RCC 7860 (cell line): ENCODE data around the gene SMTN.
"Not testable (repeated sequence)": the region's sequence is repeated elsewhere in the genome, so short reads cannot be mapped to it uniquely, and the experiment has no call there.

ENCODE experiments used
- DNase-seq: peaks from one replicate; pipeline ENCODE4 v3.0.0-alpha.2; 2015; ENCODE audit warnings: low spot score
- FAIRE-seq: peaks from 2 replicates; lab custom pipeline; 2012; peaks lifted over from hg19 to GRCh38; lab: Jason Lieb, UNC

Gene SMTN

DNA sequence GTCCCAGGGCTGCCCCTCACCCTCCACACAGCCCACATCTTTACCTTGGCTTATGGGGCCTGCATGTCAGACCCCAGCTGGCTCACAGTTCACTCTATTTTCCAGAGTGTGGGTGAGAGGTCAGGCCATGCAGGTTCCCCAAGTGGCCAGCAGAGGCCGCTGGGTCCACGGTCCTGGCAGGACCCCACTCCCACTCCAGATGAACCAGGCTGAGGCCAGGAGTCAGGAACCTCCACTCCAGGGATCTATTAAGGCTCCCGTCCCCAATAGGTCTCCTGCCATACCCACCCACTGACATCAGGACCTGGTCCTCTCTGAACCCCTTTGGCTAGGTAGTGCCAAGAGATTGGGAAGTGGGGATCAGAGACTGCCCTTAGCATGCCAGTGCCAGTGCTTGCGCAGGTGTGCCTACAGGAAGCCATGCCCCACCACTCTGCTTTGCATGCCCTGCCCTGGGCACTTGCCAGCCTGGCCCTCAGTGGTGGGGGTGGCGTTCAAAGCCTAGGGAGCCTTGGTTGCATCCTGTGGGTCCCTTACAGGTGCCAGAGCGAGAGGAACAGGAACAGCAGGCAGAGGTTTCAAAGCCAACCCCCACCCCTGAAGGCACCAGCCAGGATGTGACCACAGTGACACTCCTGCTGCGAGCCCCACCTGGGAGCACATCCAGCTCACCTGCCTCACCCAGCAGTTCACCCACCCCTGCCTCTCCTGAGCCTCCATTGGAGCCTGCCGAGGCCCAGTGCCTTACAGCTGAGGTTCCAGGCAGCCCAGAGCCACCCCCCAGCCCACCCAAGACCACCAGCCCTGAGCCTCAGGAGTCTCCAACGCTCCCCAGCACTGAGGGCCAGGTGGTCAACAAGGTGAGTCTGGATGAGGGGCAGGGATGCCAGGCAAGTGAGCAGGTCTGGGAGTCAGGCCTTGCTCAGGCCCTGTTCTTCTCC is 8.3 kb downstream of the SMTN start:
- DNase-seq (no peak), FAIRE-seq (no peak)

GRCh38 chr22:31090217-31091085 is 9.3 kb downstream of the SMTN start:
- DNase-seq (no peak), FAIRE-seq (no peak)

DNA sequence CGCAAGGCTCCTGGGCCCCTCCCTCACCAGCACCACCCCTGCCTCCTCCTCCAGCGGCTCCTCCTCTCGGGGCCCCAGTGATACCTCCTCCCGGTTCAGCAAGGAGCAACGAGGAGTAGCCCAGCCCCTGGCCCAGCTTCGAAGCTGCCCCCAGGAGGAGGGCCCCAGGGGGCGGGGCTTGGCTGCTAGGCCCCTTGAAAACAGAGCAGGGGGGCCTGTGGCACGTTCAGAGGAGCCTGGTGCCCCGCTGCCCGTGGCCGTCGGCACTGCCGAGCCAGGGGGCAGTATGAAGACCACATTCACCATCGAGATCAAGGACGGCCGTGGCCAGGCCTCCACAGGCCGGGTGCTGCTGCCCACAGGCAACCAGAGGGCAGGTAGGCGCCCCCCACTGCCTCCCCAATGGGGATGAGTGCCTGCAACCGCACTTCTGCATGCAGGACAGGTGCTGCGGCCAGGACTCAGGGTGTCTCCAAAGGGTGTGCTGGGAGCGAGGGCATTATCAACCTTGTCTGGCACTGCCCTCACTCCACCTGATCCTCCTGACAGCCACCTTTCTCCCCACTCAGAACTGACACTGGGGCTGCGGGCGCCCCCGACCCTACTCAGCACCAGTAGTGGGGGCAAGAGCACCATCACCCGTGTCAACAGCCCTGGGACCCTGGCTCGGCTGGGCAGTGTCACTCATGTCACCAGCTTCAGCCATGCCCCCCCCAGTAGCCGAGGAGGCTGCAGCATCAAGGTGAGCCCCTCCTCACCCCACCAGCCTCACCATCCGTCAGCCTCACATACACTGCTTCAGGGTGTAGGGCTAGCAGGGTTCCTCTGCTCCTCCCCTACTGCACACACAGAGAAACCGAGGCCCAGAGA is 10.2 kb downstream of the SMTN start:
- DNase-seq (no peak), FAIRE-seq (no peak)

- FAIRE-seq (no peak), DNase-seq (no peak)
Observed at GRCh38 chr22:31092161-31092560, 11.0 kb downstream of the SMTN start.

GRCh38 chr22:31093086-31093850 is 12.2 kb downstream of the SMTN start:
- DNase-seq (no peak), FAIRE-seq (no peak)

- no peak for DNase-seq
- FAIRE-seq, result no peak
Observed at GRCh38 chr22:31094021-31094551, 13.0 kb downstream of the SMTN start.

DNA sequence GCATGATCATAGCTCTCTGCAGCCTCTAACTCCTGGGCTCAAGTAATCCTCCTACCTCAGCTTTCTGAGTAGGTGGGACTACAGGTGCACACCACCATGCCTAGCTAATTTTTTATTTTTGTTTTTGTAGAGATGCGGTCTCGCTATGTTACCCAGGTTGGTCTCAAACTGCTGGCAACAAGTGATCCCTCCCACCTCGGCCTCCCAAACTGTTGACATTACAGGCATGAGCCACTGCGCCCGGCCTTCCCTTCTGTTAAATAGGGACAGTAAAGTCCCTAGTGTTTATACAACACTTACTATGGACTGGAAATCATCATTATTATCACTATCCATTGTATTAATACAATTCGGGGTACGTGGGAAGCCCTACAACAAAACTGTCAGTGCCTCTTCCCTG is 13.6 kb downstream of the SMTN start:
- FAIRE-seq, result no peak
- no peak for DNase-seq

DNA sequence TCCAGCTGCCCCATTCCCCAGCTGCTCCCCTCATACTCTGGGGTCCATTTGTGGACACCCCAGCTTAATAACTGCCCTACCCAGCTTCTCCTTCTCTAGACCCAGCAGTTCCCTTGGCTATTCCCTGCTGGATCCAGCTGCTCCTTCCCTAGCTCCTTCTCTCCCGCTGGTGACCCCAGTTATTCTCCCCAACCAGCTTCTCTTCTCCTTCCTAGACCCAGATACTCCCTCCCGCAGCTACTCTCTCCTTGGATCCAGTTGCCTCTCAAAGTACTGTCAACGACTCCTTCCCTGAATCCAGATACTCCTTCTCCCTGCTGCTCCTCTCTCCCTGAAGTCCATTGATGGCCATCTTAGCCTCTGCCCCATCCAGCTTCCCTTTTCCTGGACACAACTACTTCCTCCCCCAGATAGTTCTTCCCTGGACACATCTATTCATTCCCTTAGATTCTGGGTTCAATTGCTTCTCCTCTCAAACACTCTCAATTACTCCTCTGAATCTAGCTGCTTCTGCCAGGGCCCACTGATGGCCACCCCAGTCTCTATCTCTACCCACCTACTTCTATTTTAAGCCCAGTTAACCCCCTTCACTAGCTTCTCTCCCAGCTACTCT is 14.6 kb downstream of the SMTN start:
- FAIRE-seq (no peak), DNase-seq (no peak)

DNA sequence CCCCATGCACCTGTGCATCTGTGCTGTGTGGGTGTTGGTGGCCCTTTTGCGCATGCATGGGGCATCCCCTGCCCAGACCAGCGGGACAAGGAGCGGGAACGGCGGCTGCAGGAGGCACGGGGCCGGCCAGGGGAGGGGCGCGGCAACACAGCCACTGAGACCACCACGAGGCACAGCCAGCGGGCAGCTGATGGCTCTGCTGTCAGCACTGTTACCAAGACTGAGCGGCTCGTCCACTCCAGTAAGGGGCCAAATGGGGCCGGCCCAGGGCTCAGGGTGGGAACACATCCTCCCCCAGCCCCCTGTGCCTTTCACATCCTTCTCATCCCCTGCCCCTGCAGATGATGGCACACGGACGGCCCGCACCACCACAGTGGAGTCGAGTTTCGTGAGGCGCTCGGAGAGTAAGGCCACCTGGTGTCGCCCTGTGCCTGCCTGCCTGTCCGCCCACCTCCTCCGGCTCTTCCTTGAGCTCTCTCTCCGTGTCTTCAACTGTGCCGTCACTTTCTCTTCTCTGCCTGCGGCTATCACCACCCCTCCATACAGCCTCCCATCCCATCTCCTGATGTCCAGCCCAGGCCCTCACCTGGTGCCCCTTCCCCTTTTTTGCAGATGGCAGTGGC is 15.7 kb downstream of the SMTN start:
- FAIRE-seq (no peak), DNase-seq (no peak)

DNA sequence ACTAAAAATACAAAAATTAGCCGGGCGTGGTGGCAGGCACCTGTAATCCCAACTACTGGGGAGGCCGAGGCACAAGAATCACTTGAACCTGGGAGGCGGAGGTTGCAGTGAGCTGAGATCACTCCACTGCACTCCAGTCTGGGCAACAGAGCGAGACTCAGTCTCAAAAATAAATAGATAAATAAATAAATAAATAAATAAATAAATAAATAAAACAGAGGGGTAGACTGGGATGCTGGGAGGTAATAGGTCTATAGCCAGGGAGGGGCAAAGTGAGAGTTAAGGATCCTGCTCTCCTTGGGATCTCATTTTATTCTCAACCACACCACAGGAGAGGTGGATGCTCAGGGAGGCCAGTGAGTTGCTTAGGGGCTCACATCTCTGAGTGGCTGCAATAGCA is 16.4 kb downstream of the SMTN start:
- not testable (repeated sequence) for FAIRE-seq, DNase-seq

DNA sequence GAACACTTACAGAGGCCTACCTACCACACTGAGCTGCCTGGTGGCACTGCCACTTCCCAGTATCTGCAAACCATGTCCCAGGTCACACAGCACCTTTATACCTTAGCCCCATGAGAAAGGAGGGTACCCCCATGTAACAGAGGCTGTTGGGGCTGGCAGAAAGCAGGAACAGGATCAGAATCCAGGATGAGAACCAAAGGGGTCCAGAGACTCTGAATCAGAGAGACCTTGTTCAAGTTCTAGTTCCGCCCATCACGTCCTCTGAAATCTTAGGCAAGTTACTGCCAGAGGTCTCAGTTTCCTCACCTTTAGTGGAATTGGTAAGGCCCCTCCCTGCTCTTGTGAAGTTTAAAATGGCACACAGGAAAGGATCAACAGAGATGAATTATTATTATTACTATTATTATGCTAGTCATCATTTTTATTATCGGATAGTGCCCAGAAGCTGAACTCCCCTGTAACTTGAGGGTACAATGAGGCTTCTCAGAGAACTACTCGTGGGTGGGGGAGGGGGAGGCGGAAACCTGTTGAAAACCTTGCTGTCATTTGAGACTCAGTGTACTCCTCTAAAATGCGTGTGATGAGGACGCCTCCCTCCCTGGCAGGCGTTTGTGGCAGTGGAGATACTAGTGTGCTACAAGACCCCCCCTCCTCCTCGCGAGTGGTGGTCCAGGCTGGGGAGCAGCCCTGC is 17.0 kb downstream of the SMTN start:
- FAIRE-seq (no peak), DNase-seq (no peak)

- no peak for FAIRE-seq
- no peak for DNase-seq
Observed at GRCh38 chr22:31098632-31099110, 17.6 kb downstream of the SMTN start.

GRCh38 chr22:31099386-31099785 is 18.3 kb downstream of the SMTN start:
- DNase-seq (no peak), FAIRE-seq (no peak)

GRCh38 chr22:31099841-31100761 is 19.0 kb downstream of the SMTN start:
- DNase-seq, result no peak
- no peak for FAIRE-seq

DNA sequence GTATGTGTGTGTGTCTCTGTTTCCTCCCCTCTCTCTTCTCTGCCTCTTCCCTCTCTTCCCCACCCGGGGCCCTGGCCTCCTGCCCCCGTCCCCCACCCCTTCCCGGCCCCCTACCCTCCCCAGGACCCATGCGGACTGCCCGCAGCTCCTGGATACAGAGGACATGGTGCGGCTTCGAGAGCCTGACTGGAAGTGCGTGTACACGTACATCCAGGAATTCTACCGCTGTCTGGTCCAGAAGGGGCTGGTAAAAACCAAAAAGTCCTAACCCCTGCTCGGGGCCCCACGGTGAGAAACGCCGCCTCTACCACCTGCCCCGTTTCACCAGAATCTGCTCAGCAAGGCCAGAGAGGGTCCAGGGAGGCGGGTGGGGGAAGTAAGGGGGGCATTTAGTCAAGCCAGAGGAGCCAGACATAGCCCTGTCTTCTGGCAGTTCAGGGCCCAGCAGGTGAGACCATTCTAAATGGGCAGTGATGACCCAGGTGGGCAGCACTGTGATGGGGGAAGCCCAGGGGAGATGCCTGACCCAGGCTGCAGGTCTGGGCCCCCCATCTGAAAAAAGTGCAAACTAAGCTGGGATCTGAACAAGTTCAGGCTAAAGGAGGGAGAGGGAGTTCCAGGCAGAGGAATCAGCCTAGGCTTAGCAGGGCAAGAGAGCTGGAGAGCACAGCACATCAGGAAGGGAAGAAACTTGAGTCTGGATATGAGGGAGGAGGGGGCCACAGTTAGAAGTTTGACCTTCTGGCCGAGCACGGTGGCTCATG is 19.8 kb downstream of the SMTN start:
- DNase-seq (no peak), FAIRE-seq (no peak)

GRCh38 chr22:31102441-31103081 is 21.4 kb downstream of the SMTN start:
- peak; percentile 71 for DNase-seq
- no peak for FAIRE-seq
